Skeletal muscle tissue (tissue), 4 donors: ENCODE data around the gene AGO3. TPM values are rescaled to one million over a fixed set of nuclear protein-coding genes. Genes with fewer than 3 reads are reported as not detected.

Source experiments
- H3K27ac ChIP-seq: one replicate; pipeline ENCODE4 v1.7.0; 2013; ENCODE audit warnings: mild to moderate bottlenecking, low read depth, low read length, inconsistent platforms
- H3K27me3 ChIP-seq, 3 donors: one replicate each; pipeline ENCODE4 v1.7.0; 2013; ENCODE audit warnings: low read length in 3 of 3; ENCODE audit not compliant: control insufficient read depth in 3 of 3, insufficient read depth in 3 of 3
- H3K36me3 ChIP-seq, 3 donors: one replicate each; pipeline ENCODE4 v1.7.0; 2013; ENCODE audit warnings: low read length in 3 of 3; ENCODE audit not compliant: control insufficient read depth in 3 of 3, insufficient read depth in 3 of 3
- H3K4me1 ChIP-seq, 3 donors: one replicate each; pipeline ENCODE4 v1.7.0; 2013; ENCODE audit warnings: low read length in 3 of 3, mild to moderate bottlenecking in 3 of 3; ENCODE audit not compliant: control insufficient read depth in 3 of 3, insufficient read depth in 3 of 3
- H3K4me3 ChIP-seq, 3 donors: one replicate each; pipeline ENCODE4 v1.7.0; 2013; ENCODE audit warnings: low read length in 3 of 3
- H3K9ac ChIP-seq, 3 donors: one replicate each; pipeline ENCODE4 v1.7.0; 2013; ENCODE audit warnings: low read length in 3 of 3, mild to moderate bottlenecking in 3 of 3, moderate library complexity in 2 of 3, low read depth in 1 of 3
- H3K9me3 ChIP-seq, 3 donors: one replicate each; pipeline ENCODE4 v1.7.0; 2013; ENCODE audit warnings: low read length in 3 of 3; ENCODE audit not compliant: control insufficient read depth in 3 of 3
- total RNA-seq: library from RNA; depleted of rRNA; stranded (reverse); fragments of >200 nt; gene quantifications from one replicate; pipeline ENCODE4 v1.2.3, GENCODE V29; 2014
- donor health status: Osteomylitis.

AGO3 gene
- 13.0 TPM for total RNA-seq

- peak within 1 kb of the TSS; percentile 98 for H3K27ac ChIP-seq
- peak within 1 kb of the TSS; percentile 91 to 95 (median 95) for H3K9ac ChIP-seq
- H3K27me3 ChIP-seq: no peaks in the 10 kb centered on the region
- H3K4me1 ChIP-seq: peaks cover 13 to 17% (median 15%) of the 10 kb centered on the region in 3 donors
- H3K9me3 ChIP-seq: no peaks in the 10 kb centered on the region
- H3K4me3 ChIP-seq: peak within 1 kb of the TSS; percentile 88 to 93 (median 90)
- H3K36me3 ChIP-seq: no peaks in the 10 kb centered on the region
Measured at GRCh38 chr1:35930593-35931445, at the start of gene AGO3. Gene AGO3, plus strand, starts transcription at chr1:35931105. Its CDS starts 322 bp downstream, at chr1:35931427.

GRCh38 chr1:35881850-35882273 lies 49.0 kb upstream of the AGO3 start:
- H3K4me3 ChIP-seq: no peak overlapping the region
- H3K9me3 ChIP-seq: no peaks in the 10 kb centered on the region
- peaks cover 7 to 31% (median 11%) of the 10 kb centered on the region in 3 donors for H3K4me1 ChIP-seq
- H3K9ac ChIP-seq: no peak overlapping the region
- H3K36me3 ChIP-seq: no peaks in the 10 kb centered on the region
- H3K27me3 ChIP-seq: no peaks in the 10 kb centered on the region
- H3K27ac ChIP-seq: no peak overlapping the region

GRCh38 chr1:35882586-35882944 lies 48.3 kb upstream of the AGO3 start:
- peak overlapping the region; percentile 66 to 98 (median 83) for H3K4me3 ChIP-seq
- peak overlapping the region; percentile 43 to 96 (median 83) for H3K9ac ChIP-seq
- H3K36me3 ChIP-seq: no peaks in the 10 kb centered on the region
- H3K27me3 ChIP-seq: no peaks in the 10 kb centered on the region
- H3K9me3 ChIP-seq: no peaks in the 10 kb centered on the region
- no peak overlapping the region for H3K27ac ChIP-seq
- peaks cover 7 to 33% (median 11%) of the 10 kb centered on the region in 3 donors for H3K4me1 ChIP-seq

- Histone ChIP-seq H3K9me3 (no peaks in the 10 kb centered on the region), H3K9ac (peak within 1 kb of the TSS; percentile 83 to 96 (median 92)), H3K4me3 (peak within 1 kb of the TSS; percentile 83 to 98 (median 89)), H3K27me3 (no peaks in the 10 kb centered on the region), H3K4me1 (peaks cover 7 to 33% (median 11%) of the 10 kb centered on the region in 3 donors), H3K27ac (peak within 1 kb of the TSS; percentile 58), H3K36me3 (no peaks in the 10 kb centered on the region)
Measured at GRCh38 chr1:35882945-35883634, 47.8 kb upstream of the AGO3 start, which contains the start of gene AGO1. Gene AGO1, plus strand, starts transcription at chr1:35883209. Its CDS starts 213 bp downstream, at chr1:35883422.

GRCh38 chr1:35883635-35884101 lies 47.2 kb upstream of the AGO3 start:
- H3K9ac ChIP-seq: peak overlapping the region; percentile 83 to 96 (median 92)
- peak overlapping the region; percentile 83 to 98 (median 89) for H3K4me3 ChIP-seq
- H3K27ac ChIP-seq: peak overlapping the region; percentile 58
- H3K9me3 ChIP-seq: no peaks in the 10 kb centered on the region
- H3K4me1 ChIP-seq: peaks cover 7 to 33% (median 11%) of the 10 kb centered on the region in 3 donors
- H3K27me3 ChIP-seq: no peaks in the 10 kb centered on the region
- H3K36me3 ChIP-seq: peaks cover 0 to 4% (median 4%) of the 10 kb centered on the region in 3 donors

- Histone ChIP-seq H3K9me3 (no peaks in the 10 kb centered on the region), H3K4me1 (peaks cover 7 to 33% (median 11%) of the 10 kb centered on the region in 3 donors), H3K9ac (no peak overlapping the region), H3K27ac (no peak overlapping the region), H3K27me3 (no peaks in the 10 kb centered on the region), H3K36me3 (peaks cover 4 to 7% (median 4%) of the 10 kb centered on the region in 3 donors), H3K4me3 (no peak overlapping the region)
Measured at GRCh38 chr1:35884934-35885333, 46.0 kb upstream of the AGO3 start.

- H3K27ac ChIP-seq: no peak overlapping the region
- H3K9me3 ChIP-seq: no peaks in the 10 kb centered on the region
- H3K36me3 ChIP-seq: peaks cover 4 to 7% (median 4%) of the 10 kb centered on the region in 3 donors
- H3K4me3 ChIP-seq: no peak overlapping the region
- peaks cover 7 to 33% (median 11%) of the 10 kb centered on the region in 3 donors for H3K4me1 ChIP-seq
- no peaks in the 10 kb centered on the region for H3K27me3 ChIP-seq
- peak overlapping the region in 1 of 3 donors; percentile 26 for H3K9ac ChIP-seq
Measured at GRCh38 chr1:35885961-35886558, 44.8 kb upstream of the AGO3 start.

GRCh38 chr1:35886577-35887431 lies 44.1 kb upstream of the AGO3 start:
- H3K27me3 ChIP-seq: no peaks in the 10 kb centered on the region
- peak overlapping the region in 2 of 3 donors; percentile 26 to 46 for H3K9ac ChIP-seq
- H3K9me3 ChIP-seq: no peaks in the 10 kb centered on the region
- peaks cover 4 to 7% (median 4%) of the 10 kb centered on the region in 3 donors for H3K36me3 ChIP-seq
- H3K4me1 ChIP-seq: peaks cover 7 to 33% (median 11%) of the 10 kb centered on the region in 3 donors
- H3K27ac ChIP-seq: no peak overlapping the region
- H3K4me3 ChIP-seq: no peak overlapping the region

GRCh38 chr1:35887508-35887907 lies 43.4 kb upstream of the AGO3 start:
- H3K36me3 ChIP-seq: peaks cover 4 to 13% (median 11%) of the 10 kb centered on the region in 3 donors
- H3K4me1 ChIP-seq: peaks cover 6 to 31% (median 11%) of the 10 kb centered on the region in 3 donors
- no peak overlapping the region for H3K4me3 ChIP-seq
- no peak overlapping the region for H3K27ac ChIP-seq
- H3K9ac ChIP-seq: no peak overlapping the region
- no peaks in the 10 kb centered on the region for H3K9me3 ChIP-seq
- no peaks in the 10 kb centered on the region for H3K27me3 ChIP-seq
